HG03442 (cell line): Measurements from ENCODE around the gene FKBP7.
"Not testable (repeated sequence)": the region's sequence is repeated elsewhere in the genome, so short reads cannot be mapped to it uniquely, and the experiment has no call there.

ENCODE experiments used
- ATAC-seq: cut with Tn5 transposase; IDR thresholded peaks from one replicate; pipeline ENCODE4 v1.9.1; 2021; ENCODE audit warnings: mild to moderate bottlenecking, moderate library complexity; ENCODE audit not compliant: unreplicated experiment

FKBP7 gene

GRCh38 chr2:178450524-178450773 is 28.0 kb downstream of the FKBP7 start:
- ATAC-seq, result peak; percentile 40

DNA sequence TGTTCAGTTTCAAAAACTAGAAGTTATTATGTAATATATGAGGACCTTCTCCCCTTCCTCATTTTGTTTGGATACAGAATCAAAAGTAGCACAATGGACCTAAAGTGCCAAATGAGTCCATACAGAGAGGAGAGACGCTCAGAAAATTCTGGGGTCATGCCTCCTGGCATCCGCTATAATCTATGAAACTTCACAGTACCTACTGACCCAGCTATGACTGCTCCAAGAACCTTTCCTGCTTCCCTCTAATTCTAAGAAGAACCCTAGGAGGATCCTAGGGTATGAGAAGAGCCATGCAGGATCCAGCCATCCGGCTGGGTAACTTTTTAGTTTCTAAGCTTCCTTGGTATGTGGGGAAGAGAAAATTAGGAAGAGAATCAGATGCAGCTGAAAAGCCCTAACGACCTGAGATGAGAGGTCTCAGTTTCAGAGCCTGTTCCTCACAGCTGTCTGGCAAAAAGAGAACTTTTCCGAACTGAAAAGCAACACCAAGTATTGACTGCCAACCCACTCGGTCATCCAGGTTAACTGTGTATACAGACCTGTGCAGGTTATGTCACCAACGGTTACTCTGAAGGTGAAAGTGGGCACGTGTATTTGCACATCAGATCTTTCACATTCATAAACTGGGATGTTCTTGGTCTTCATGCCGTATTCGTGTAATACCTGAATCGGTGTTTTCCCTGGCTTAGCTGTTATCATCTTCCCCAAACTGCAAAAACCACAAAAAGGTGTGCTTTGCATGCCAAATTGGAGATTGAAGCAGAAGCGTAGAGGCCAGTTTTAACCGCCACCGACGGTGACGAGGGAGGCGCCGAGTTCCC is 28.5 kb downstream of the FKBP7 start:
- ATAC-seq, result no peak

- ATAC-seq, result no peak
Measured at GRCh38 chr2:178448968-178449661, 29.3 kb downstream of the FKBP7 start.

- no peak for ATAC-seq
Measured at GRCh38 chr2:178441426-178441825, 37.0 kb downstream of the FKBP7 start.

- no peak for ATAC-seq
Measured at GRCh38 chr2:178436662-178437061, 41.7 kb downstream of the FKBP7 start.

DNA sequence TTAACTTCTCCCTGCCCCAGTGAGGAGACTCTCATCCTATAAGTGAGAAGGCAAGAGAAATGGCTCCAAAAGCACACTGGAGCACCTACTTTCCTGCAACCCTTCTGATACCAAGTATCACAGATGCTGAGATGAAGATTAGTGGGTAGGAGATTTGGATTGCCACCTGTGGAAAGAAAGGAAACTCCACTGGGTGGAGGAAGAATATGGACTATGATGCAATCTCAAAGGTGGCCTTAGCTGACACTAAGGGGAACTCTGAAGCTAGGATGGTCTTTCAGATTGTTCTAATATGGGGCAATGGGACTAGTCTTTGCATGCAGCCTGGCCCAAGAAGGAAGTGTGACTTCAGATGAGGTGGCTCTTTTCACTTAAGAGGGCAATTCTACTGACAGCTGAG is 49.1 kb downstream of the FKBP7 start:
- no peak for ATAC-seq

GRCh38 chr2:178428396-178428806 is 50.0 kb downstream of the FKBP7 start:
- no peak for ATAC-seq

- ATAC-seq, result no peak
Measured at GRCh38 chr2:178427458-178427857, 50.9 kb downstream of the FKBP7 start.

DNA sequence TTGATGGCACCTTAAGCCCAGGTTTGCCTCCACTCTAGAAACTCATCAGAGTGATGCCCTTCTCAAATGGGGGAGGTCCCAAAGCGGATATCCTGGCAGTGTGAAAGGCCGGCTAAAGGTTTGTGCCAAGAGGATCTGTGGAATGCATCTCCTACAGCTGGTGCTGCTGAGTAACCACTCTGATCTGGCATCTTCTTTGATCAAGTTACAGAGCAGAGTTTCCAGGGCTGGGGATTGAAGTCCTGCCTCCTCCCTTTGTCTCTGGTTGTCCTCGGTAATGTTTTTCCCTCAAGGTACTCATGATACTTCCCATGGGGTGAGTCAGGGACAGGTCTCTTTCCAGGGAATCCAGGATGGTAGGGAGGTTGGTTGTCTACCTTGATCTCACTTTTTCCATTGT is 52.0 kb downstream of the FKBP7 start:
- no peak for ATAC-seq

- no peak for ATAC-seq
Measured at GRCh38 chr2:178425255-178425827, 53.1 kb downstream of the FKBP7 start.

DNA sequence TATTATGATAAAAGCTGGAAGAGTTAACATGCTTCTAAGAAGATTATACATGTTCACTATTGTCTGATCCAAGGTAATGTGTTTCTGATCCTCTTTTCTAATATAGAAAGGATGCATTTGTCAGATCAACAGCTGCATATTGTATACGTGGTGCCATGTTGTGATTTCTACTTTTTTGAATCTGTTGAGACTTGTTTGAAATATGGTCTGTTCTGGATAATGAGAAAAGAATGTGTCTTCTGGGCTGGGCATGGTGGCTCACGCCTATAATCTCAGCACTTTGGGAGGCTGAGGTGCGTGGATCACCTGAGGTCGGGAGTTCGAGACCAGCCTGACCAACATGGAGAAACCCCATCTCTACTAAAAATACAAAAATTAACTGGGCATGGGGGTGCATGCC is 54.7 kb downstream of the FKBP7 start:
- not testable (repeated sequence) for ATAC-seq

DNA sequence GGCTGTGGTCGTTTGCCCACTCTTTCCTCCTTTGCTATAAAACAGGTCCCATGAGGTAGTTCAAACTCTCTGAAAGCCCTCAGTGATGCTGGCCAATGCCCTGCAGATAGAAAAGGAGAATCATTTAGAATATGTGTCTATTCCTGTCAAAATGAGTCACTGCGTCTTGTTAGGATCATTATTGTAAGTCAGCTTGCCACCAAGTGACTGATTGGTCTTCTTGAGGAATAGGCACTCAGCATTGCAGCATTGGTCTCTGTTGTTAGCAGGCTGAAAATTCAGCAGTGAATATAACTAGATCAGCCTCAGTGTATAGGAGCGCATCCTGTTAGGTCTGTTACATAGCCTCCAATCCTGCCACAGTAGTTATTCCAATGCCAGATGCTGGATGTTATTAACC is 56.3 kb downstream of the FKBP7 start:
- no peak for ATAC-seq

- no peak for ATAC-seq
Measured at GRCh38 chr2:178420463-178420999, 57.9 kb downstream of the FKBP7 start.

- ATAC-seq, result no peak
Measured at GRCh38 chr2:178419123-178419522, 59.3 kb downstream of the FKBP7 start.

DNA sequence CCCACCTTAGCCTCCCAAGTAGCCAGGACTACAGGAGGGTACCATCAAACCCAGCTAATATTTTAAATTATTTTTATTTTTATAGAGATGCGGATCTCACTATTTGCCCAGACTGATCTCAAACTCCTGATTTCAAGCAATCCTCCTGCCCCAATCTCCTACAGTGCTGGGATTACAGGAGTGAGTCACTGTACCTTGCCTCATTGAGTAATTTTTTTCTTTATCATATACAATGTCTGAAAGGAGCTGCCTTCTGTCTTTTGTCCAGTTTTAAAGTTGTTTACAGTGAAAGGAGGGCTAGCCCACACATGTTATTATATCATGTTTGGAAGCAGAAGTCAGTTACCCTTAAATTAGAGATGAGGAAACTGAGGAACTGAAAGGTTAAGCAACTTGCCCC is 60.0 kb downstream of the FKBP7 start:
- no peak for ATAC-seq

DNA sequence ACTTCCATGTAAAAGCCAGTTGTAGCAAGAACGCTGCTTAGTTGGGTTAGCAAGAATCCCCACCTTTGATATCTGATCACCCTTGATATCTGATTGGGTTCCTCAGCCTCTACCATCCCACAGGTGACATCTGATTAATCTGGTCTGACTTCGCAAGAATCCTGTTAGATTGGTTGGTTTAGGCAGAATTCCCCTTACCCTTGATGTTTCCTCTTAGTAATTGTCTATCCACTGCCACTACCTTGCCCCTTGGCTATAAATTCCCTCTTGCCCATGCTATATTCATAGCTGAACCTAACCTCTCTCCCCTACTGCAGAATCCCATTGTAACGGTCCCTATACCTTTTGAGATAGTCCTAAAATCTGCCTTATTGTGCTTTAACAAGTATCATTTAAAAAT is 60.5 kb downstream of the FKBP7 start:
- ATAC-seq, result no peak

GRCh38 chr2:178415979-178416378 is 62.4 kb downstream of the FKBP7 start:
- ATAC-seq, result no peak

GRCh38 chr2:178414266-178415247 is 63.8 kb downstream of the FKBP7 start:
- peak; percentile 82 for ATAC-seq
